Activated CD8-positive, alpha-beta memory T cell treated with anti-CD3 and anti-CD28 coated beads for 4 hours (primary cell): ENCODE results near the gene GOLGA6A.
"Not testable (repeated sequence)": the region's sequence is repeated elsewhere in the genome, so short reads cannot be mapped to it uniquely, and the experiment has no call there.

Source experiments
- DNase-seq, 2 donors: peaks; one replicate each; pipeline ENCODE4 v3.0.0-alpha.2; 2020; ENCODE audit warnings: low read depth in 2 of 2

GOLGA6A gene

DNA sequence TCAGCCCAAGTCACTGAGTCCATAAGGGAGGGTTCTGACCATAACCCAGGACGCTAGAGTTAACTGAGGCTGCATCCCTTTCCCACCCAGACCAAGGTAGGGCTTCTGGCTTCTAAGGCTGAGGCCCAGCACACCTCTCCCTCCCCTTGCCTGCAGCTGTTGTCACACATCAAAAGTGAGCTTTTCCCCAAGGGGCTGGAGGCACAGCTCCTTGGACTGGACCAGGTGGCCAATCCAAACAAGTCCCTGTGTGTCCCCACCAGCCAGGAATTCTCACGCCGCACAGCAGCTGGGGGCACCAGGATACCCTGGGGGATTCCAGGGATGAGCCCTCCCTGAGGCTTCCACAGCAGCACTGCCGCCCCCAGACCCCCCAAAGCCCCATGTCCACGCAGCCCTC, 25.8 kb upstream of the GOLGA6A start:
- no peak for DNase-seq

DNA sequence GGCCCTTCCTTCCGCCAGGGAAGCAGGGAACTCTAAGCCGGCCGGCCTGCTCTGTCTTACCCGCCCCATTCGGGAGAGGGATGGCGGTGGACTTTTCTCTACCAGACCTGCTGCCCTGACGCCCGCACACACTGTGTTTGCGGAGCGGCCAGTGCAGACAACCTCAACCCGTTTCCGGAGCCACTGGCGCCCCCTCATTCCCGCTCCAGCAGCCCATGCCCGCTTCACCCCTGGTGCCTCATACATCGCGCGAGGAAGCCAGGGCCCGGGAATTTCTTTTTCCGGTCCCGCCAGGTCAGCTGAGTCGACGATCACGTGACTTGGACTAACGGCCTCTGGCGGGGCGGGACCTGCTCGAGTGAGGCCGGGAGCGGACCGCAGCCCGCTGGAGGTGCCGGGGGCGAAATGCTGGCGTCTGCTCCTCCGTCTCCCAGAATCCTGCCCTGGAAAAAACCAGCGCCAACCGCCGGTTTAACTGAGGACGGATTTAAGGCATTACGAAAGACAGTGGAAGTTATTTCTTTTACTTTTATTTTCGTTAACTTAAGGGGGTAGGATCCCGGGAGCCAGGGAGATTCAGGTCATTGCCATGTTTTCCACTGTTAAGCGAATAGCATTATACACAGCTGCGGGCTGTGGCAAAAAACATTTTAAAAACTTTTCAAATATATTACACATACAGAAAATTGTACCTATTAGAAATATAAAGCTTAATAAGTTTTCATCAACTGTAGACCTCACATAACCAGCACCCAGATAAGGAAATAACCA, 17.8 kb upstream of the GOLGA6A start:
- DNase-seq: peak; percentile 40 to 43

DNA sequence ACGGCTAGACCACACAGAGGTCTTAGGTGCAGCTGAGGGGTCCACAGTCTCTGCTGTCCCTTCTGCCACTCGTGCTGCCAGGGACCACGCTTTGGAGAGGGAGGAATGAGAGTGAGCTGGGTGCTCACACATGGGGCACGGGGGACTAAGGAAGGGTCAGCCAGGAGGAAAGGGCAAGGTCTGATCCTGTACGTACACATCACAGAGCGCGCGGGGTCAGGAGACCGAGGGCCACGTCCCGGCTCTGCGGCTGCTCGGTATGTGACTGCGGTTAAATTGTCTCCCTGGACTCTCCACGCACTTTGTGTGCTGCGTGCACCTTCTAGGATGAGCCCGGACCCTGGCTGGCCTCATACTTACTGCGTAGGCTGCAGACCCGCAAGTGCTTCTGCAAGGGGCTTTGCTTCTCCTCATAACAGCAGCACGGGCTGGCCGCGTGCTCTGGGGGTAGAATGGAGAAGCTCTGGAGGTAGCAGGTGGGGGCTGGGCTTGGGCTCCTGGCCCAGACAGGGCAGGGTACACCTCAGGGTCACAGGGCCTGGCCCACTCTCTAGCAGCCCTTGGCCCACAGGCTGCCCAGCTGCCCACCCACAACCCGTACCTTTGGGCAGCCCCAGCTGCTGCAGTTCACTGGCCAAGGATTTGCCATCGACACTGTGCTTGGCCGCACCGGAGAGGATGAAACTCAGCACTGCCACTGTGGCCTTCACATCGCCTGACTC, 14.6 kb upstream of the GOLGA6A start:
- not testable (repeated sequence) for DNase-seq

DNA sequence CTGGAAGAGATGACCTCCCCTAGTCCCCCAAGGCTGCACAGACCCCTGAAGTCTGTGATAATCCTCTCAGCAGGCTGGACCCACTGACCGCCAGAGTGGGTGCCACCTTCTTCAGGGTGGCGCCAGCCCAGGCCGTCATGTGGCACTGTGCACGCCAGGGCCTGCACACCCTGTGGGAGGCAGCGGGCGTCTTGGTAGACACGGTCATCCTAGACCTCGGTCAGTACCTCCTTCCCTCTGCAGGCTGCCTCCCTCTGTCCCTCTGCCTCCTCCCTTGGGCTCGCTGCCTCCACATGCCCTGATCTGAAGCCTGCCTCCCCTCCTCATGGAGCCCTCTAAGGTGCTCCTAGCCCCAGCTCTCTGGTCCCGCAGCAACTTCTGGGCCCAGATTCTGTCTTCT, 13.3 kb upstream of the GOLGA6A start:
- not testable (repeated sequence) for DNase-seq

DNA sequence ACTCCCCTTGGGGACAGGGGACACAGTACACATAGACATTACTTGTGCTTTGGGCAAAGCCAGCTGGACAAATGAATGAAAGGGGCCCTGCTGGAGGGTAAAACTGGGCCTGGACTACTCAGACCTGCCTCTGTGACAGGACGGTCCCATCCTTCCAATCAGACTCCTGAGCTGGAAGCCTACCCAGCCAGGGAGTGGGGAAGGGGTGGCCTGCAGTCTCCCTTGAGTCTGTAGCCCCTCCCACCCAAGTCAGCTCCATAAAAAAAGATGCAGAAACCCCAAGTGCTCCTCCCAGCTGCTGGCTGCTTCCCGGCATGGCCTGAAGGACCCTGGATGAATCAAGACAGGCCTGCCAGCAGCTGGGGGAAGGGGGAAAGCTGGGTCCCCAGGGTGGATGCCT, 12.2 kb upstream of the GOLGA6A start:
- not testable (repeated sequence) for DNase-seq

DNA sequence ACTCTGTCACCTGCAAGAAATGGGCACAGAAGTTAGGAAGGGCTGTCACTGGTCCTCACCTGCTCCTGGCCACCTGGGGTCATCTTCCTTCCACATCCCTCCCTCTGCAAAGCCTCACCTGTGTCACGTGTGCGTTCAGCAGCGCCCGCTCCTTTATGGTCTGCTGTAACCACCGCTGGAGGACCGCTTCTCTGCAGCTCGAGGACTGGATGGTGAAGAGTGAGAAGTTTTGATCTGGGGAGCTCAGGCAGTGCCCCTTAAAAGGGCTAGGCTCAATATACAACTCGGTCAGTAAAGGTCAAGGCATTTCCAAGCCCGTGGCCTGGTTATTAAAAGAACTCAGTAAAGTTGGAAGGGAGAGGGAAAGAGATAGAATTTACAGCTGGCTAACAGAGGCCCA, 6.6 kb downstream of the GOLGA6A start:
- not testable (repeated sequence) for DNase-seq

DNA sequence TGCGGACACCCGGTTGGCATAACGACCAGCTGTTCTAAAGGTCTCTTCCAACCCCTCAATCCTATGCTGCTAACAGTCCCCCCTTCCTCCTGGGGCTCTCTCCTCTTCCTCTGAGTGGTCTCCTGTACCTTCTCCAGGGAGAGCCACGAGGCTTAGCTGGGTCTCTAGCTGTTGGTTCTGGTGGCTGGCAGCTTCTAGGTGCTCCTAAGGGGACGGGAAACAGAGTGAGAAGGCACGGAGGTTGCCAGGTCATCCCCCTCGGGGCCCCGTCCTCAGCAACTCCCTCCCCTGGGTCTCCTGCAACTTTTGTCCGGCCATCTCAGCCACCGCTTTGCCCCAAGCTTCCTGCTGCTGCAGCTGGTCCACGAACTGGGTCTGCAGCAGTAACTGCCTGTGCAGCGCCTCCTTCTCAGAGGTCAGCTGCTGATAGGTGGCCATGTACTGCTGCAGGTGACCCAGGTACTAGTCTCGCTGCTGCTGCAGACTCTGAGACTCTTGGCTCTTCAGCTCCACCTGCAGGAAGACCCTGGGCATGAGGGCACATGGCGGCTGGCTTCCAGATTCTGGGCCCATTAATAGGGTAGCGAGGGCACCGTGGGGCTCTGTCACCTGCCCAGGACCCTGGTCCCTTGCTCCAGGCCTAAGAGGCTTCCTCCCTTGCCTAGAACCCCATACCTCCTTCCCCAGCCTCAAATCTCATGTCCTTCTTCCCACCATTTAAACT, 9.6 kb downstream of the GOLGA6A start:
- not testable (repeated sequence) for DNase-seq

DNA sequence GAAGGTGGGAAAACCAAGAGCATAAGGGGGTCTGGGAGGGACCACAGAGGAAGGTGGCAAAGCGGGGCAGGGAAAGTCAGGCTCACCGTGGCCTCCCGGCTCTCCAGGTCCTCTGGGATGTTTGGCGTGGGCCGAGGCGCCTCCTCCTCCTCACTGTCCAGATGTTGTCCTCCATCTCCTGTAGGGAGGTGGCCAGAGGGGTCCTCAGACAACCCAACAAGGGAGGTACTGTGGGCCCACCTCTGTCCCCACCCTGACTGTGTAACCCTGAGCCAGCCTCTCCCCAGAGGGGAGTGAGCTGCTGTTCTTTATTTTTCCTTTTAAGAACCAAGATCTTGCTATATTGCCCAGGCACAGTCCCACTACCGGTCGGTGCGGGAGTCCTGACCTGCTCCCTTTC, 10.2 kb downstream of the GOLGA6A start:
- not testable (repeated sequence) for DNase-seq

DNA sequence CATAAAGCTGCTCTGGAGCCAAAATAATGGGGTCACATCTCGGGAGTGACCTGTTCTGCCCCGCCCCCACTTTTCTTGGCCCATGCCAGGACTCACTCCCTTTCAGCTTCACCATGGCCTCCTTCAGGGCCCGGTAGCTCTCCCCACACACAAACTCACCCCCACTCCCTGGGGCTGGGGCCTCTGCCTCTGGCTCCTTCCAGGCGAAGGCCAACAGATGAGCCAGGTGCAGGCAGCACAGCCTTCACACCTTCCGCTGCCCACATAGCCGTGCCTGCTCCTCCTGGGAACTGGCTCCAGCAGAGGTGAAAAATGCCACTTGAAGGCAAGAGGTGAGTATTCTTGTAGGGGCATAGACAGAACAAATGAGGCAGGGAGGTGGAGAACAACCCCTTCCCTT, 10.7 kb downstream of the GOLGA6A start:
- not testable (repeated sequence) for DNase-seq

DNA sequence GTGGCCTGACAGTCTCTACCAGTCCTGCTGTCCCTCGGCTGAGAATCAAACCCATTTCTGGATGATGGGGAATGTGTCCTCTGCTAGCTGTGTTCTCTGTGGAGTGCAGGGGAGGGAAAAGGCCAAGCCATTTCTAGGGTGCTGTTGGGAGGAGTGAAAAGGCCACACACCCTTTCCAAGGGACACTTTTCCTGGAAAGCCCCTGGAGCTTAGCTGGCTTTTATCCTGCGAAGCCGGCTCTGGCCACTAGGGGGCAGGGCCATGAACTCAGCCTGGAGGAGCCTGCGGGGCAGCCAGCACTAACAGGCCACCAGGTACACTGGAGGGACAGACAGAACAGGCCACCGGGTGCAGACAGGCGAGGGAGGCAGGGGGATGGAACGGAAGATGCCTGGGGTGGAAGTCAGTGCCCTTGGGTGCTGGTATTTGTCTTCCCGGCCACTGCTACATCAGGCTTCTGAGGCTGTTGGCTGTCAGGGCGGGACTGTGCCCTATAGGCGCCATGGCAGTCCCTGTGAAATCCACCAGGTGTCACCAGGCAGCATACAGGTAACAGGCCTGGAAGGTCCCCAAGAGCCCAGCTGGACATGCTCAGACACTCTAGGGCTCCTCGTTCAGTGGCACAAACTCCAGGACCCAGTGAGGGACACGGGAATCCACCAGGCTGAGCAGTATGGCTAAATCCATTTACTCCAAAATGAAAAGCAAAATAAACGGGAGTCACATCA, 16.5 kb downstream of the GOLGA6A start:
- peak in 1 of 2 donors; percentile 17 for DNase-seq

DNA sequence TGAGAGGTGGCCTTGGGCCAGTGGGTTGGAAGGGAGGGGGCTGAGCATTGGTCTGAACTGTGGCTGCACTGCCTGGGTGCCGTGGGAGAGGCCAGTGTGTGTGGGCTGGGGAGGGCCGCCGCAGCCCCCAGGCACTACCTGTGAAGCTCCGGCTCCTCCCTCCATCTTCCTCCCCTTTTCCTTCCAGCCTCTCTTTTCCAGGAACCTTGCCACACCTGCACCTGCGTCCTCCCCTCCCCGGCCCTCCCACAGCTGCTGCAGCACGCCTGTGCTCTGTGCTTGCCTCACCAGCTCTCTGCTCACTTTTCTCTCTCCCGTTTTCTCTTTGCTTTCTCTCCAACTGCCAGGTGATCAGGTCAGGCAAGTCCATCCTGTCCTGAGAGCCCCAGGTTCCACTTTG, 17.5 kb downstream of the GOLGA6A start:
- DNase-seq: not testable (repeated sequence)

DNA sequence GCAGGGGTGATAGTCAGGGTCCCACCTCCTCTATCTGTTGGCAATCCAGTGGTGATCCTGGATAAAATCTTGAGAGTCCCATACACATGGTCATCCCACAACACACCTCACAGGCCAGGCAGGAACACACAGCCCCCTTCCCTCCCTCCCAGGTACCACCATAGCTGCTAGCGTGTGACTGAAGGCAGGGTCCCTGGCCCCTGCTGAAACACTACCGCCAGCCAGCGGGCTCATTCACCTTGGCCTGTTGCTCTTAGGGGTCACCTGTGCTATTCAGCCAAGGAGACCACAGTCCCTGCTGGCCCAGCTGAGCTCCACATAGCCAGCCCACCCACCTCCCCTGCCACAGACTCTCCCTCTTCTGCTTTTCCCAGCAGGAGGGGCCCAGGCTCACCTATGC, 18.2 kb downstream of the GOLGA6A start:
- DNase-seq: not testable (repeated sequence)

DNA sequence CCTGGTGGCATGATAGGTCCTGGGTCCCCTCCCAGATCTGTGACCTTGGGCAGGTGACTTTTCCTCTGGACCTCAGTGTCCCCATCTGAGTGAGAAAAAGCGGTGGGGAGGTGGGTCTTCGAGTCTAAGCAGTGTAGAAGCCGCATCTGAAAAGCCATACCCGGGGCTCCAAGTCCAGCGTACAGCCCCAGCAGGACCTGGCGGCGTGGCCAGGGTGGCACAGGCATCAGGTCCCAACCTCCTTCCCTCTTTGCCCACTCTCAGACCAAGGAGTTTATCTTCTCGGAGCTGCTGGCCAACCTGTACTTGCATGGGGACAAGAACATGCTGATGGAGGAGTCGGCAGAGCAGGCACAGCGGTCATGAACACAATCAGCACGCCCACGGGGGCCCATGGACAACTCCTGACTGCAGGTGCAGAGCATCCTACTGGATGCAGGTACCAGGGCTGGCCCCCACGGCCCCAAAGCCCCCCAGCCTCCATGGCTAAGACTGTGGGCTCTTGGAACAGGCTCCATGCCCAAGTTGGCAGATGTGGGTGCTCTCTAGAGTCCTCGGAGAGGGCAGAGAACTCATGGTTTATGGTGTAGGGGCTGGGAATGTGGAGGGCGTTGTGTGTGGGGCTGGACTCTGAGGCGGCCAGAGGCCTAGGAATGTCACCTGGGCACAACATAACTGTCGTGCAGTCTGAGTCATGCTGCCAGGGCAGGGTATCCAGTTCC, 18.8 kb downstream of the GOLGA6A start:
- DNase-seq: not testable (repeated sequence)

DNA sequence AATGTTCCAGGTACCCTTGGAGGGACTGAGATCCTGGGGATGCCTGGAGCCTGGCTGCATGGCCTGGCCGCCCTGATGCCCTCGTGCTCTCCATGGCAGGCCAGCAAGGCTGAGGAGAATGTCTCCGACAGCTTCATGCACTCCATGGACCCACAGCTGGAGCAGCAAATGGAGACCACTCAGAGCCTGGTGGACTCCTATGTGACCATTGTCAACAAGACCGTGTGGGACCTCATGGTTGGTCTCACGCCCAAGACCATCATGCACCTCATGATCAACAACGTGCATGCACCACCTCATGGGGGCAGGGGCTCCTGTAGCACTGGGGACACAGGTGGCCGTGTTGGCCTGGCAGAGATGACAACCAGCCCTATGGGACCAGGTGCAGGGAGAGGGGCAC, 19.7 kb downstream of the GOLGA6A start:
- DNase-seq: no peak

DNA sequence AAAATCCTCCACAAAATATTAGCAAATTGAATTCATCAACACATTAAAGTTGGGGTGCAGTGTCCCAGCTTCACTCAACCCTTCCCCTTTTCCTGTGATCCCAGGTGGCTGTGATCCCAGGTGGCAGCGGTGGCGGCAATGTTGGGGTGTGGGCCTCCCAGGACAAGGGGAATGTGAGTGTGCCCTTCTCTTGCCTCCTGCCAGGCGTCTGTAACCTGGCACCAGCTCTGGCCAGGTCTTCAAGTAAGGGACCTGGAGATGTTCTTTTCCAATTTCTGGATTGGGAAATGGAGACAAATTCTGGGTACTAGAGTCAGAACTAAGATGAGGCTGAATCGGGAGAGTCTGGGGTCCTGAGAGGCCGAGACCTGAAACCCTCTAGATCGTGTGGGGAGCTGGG, 20.1 kb downstream of the GOLGA6A start:
- DNase-seq: no peak

DNA sequence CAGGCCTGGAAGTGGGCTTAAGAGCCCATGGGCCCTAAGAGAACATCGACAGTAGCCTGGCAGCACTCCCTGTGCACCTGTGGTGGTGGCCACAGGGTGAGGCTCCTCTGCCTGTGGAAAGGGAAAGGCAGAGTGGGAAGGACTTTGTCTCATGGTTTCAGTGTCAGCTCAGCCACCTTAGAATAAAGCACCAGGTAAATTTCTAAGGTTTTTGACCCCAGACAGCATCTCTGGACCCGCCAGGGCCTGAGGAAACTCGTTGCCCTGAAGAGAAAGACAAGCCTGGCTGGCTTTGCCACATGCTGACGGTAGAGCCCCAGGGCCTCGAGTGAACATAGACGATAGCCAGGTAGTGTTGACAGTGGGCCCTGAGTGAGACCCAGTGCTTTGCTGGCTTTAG, 22.1 kb downstream of the GOLGA6A start:
- DNase-seq: no peak

DNA sequence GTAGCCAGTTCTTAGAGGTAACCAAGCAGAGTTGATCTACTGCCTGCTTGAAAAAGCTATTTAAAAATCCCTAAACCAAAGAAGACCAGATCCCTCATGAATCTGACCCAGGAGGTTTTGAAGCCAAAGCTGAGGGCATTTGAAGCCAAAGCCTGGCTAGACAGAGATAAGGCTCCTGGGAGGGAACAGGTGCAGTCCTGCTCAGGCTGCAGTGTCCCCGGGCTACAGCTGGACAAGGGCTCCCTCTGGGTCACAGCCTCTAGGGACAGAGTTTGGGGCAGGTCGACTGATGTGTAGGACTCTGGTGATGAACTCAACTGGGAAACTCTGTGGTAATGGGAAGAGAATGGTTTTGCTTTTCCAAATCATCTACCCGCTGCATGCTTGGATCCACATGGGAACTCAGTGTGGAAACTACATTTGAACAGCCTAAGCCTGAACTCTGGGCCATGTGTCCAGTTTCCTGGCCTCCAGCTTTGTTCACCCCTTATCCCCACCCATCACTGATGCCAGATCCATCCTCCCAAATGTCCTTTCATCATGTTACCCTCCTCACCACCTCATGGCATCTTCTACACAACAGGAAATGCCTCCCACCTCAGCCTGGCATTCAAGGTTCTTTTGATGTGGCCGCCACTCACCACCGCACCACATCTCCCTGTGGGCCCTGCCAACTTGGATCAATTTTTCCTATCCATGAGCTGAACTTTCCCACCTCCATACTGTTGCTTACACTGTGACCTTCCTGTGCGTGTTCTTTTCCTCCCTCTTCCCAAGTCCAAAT, 23.1 kb downstream of the GOLGA6A start:
- not testable (repeated sequence) for DNase-seq

DNA sequence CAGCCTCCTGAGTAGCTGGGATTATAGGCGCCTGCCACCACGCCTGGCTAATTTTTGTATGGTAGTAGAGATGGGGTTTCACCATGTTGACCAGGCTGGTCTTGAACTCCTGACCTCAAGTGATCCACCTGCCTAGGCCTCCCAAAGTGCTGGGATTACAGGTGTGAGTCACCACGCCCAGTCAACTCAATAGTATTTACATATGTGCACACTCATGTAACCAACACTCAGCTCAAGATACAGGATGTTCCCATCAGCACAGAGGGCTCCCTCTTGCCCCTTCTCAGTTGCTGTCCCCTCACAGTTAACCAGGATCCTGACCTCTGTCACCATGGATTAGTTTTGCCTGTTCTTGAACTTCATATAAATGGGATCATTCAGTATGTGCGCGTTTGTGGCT, 26.0 kb downstream of the GOLGA6A start:
- DNase-seq: not testable (repeated sequence)

DNA sequence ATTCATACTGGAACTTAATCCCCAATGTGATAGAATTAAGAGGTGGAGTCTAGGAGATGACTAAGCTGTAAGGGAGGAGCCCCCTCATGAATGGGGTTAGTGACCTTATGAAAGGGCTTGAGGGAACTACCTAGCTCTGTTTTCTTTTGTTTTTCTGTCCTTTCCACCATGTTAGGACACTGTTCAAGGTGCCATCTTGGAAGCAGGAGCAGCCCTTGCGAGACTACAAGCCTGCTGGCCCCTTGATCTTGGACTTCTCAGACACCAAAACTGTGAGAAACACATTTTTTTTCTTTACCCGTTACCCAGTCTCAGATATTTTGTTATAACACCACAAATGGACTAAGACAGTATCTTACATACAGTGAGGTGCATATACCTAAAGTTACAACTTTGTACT, 26.5 kb downstream of the GOLGA6A start:
- no peak for DNase-seq

DNA sequence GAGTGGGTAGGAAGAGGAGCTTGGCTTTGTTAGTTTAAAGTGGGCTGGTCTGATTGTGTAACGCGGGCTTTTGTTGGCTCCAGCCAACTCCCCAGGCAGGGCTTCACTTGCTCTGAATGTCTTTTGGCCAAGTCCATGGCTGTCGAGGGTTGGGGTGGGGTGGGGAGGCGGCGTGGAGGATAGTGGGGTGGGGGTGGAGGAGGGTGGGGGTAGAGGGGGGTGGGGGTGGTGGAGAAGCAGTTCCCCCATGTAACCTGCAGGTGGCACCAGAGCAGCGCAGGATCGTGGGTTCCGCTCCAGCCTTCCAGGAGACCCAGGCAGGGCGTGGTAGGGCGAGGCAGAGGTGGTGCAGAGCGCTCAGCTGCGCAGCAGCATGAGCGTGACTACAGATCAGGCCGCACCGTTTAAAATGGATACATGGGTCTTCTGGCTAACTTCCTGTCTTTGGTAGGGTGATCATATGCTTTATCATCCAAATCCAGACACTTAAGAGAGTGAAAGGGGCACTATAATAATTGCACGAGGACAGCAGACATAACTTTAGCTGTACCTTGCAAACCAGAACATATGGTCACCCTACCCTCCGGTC, 28.3 kb downstream of the GOLGA6A start:
- peak; percentile 22 to 25 for DNase-seq
